T-cell (primary cell): ENCODE results near the gene HLA-A. TPM values are rescaled to one million over a fixed set of nuclear protein-coding genes. Genes with fewer than 3 reads are reported as not detected.

Experiments
- ATAC-seq, 4 experiments: fragments of 200-7000 bp in 3 of 4; fragments of 150-1000 bp in 1 of 4; cut with Tn5 transposase; replicated peaks in 1 of 4; 1 replicate in 3 of 4; 2 replicates in 1 of 4; pipeline ENCODE4 v1.10.0; 2021; ENCODE audit warnings: moderate library complexity in 3 of 4, mild to moderate bottlenecking in 2 of 4, moderate number of reproducible peaks in 1 of 4
- CTCF ChIA-PET, 2 donors: fragments of 300-600 bp; sonication (Branson Sonifier 250); formaldehyde crosslinking; loops; one replicate each; lab custom pipeline; 2022; ENCODE audit warnings: antibody characterized with exemption in 2 of 2; lab: Charles Lee
- POLR2A ChIA-PET, 2 donors: fragments of 300-600 bp; sonication (Branson Sonifier 250); formaldehyde crosslinking; loops; one replicate each; lab custom pipeline; 2022; ENCODE audit warnings: antibody characterized with exemption in 2 of 2; lab: Charles Lee
- DNase-seq, 35 experiments: peaks; one replicate each; pipeline versions ENCODE4 v3.0.0 to v3.0.0-alpha.2; 2013 to 2023
- H3K27ac ChIP-seq: one replicate; pipeline ENCODE4 v1.5.1; 2013; ENCODE audit warnings: low read length
- H3K27me3 ChIP-seq, 2 experiments: replicated peaks in 1 of 2; 1 replicate in 1 of 2; 2 replicates in 1 of 2; pipeline versions ENCODE4 v1.6.1 to v1.7.0; 2013; ENCODE audit warnings: low read length in 1 of 2, mixed read lengths in 1 of 2; ENCODE audit not compliant: control insufficient read depth in 2 of 2, insufficient read depth in 2 of 2; ENCODE audit errors: extremely low read depth in 1 of 2
- H3K36me3 ChIP-seq, 2 donors: 1 replicate in 1 of 2; 2 replicates in 1 of 2; pipeline versions ENCODE4 v1.6.1 to v1.7.0; 2013; ENCODE audit warnings: low read length in 1 of 2; ENCODE audit not compliant: control insufficient read depth in 2 of 2, insufficient read depth in 1 of 2; ENCODE audit errors: extremely low read depth in 1 of 2
- H3K4me1 ChIP-seq, 2 experiments: 1 replicate in 1 of 2; 2 replicates in 1 of 2; pipeline versions ENCODE4 v1.6.1 to v1.7.0; 2013; ENCODE audit warnings: low read length in 2 of 2, mixed read lengths in 1 of 2; ENCODE audit not compliant: insufficient read depth in 2 of 2, control insufficient read depth in 1 of 2; ENCODE audit errors: extremely low read depth in 1 of 2
- H3K4me3 ChIP-seq, 2 donors: 1 replicate in 1 of 2; 2 replicates in 1 of 2; pipeline versions ENCODE4 v1.5.1 to v1.7.0; 2013; ENCODE audit warnings: mild to moderate bottlenecking in 2 of 2, low read length in 1 of 2, moderate library complexity in 1 of 2; ENCODE audit not compliant: control insufficient read depth in 1 of 2; ENCODE audit errors: extremely low read depth in 1 of 2
- H3K9me3 ChIP-seq: 2 replicates; pipeline ENCODE4 v1.7.0; 2013
- H3K27ac Mint-ChIP-seq, 2 donors: one replicate each; pipeline ENCODE4 v1.8.0; 2020 to 2021; ENCODE audit warnings: mild to moderate bottlenecking in 2 of 2, mixed read lengths in 2 of 2
- H3K27me3 Mint-ChIP-seq, 2 donors: one replicate each; pipeline ENCODE4 v1.8.0; 2021 to 2022; ENCODE audit warnings: mixed read lengths in 2 of 2
- H3K36me3 Mint-ChIP-seq: one replicate; pipeline ENCODE4 v1.8.0; 2021; ENCODE audit warnings: mixed read lengths
- H3K4me1 Mint-ChIP-seq, 3 donors: one replicate each; pipeline ENCODE4 v1.8.0; 2020 to 2022; ENCODE audit warnings: mixed read lengths in 3 of 3, mild to moderate bottlenecking in 1 of 3
- H3K4me3 Mint-ChIP-seq, 3 donors: one replicate each; pipeline ENCODE4 v1.8.0; 2020 to 2022; ENCODE audit warnings: mild to moderate bottlenecking in 3 of 3, mixed read lengths in 3 of 3, moderate library complexity in 3 of 3
- H3K9me3 Mint-ChIP-seq, 3 donors: one replicate each; pipeline ENCODE4 v1.8.0; 2020 to 2022; ENCODE audit warnings: mixed read lengths in 3 of 3
- WGBS: methylation state at CpG from one replicate; pipeline ENCODE4 v1.1.5; 2013; ENCODE audit warnings: missing lambda C conversion rate; ENCODE audit not compliant: insufficient coverage; 5-methylcytosine and 5-hydroxymethylcytosine counted together
- total RNA-seq, 35 experiments: library from RNA in 6 of 35; stranded (reverse) in 6 of 35; fragments of 120-200 nt in 1 of 35; gene quantifications; one replicate each; pipeline versions ENCODE4 v1.2.1 to v1.2.4 and lab custom pipeline; 2013 to 2026

HLA-A gene
- total RNA-seq, 5 donors from 2014 or later (not counting 1 experiment from before 2014, with no cell fraction given), result 1,578 to 2,596 (median 2,172) TPM

- H3K9me3 Mint-ChIP-seq, result no peaks in the 10 kb centered on the region
- no peak overlapping the region for H3K4me3 Mint-ChIP-seq
- Histone ChIP-seq H3K9me3 (no peaks in the 10 kb centered on the region), H3K4me3 (no peak overlapping the region), H3K36me3 (no peaks in the 10 kb centered on the region), H3K27me3 (peaks cover 0 to 21% of the 10 kb centered on the region in 2 experiments), H3K27ac (no peak overlapping the region), H3K4me1 (no peaks in the 10 kb centered on the region)
- CTCF ChIA-PET, result no interaction called here
- no peak overlapping the region for H3K27ac Mint-ChIP-seq
- DNase-seq (no peak), ATAC-seq (no peak)
- POLR2A ChIA-PET, result no interaction called here
- peaks cover 2 to 27% of the 10 kb centered on the region in 2 donors for H3K27me3 Mint-ChIP-seq
- H3K4me1 Mint-ChIP-seq, result no peaks in the 10 kb centered on the region
- H3K36me3 Mint-ChIP-seq, result no peaks in the 10 kb centered on the region
- no CpG with 5 or more reads among the region's 6 CpGs for WGBS
Measured at GRCh38 chr6:29908710-29909109, 33.6 kb upstream of the HLA-A start.

GRCh38 chr6:29909985-29910384 lies 32.3 kb upstream of the HLA-A start:
- Mint-ChIP-seq H3K27ac (no peak overlapping the region), H3K9me3 (no peaks in the 10 kb centered on the region), H3K4me1 (no peaks in the 10 kb centered on the region), H3K36me3 (no peaks in the 10 kb centered on the region), H3K27me3 (peaks cover 2 to 27% of the 10 kb centered on the region in 2 donors), H3K4me3 (no peak overlapping the region)
- no peak overlapping the region for H3K27ac ChIP-seq
- no peaks in the 10 kb centered on the region for H3K9me3 ChIP-seq
- peaks cover 0 to 25% of the 10 kb centered on the region in 2 experiments for H3K27me3 ChIP-seq
- CTCF ChIA-PET, result no interaction called here
- POLR2A ChIA-PET, result no interaction called here
- no peak overlapping the region for H3K4me3 ChIP-seq
- no CpG with 5 or more reads among the region's 1 CpG for WGBS
- no peaks in the 10 kb centered on the region for H3K36me3 ChIP-seq
- DNase-seq (no peak), ATAC-seq (no peak)
- H3K4me1 ChIP-seq, result no peaks in the 10 kb centered on the region

GRCh38 chr6:29912840-29913239 lies 29.5 kb upstream of the HLA-A start:
- H3K36me3 ChIP-seq, result no peaks in the 10 kb centered on the region
- POLR2A ChIA-PET, result no interaction called here
- H3K9me3 ChIP-seq, result no peaks in the 10 kb centered on the region
- H3K27ac Mint-ChIP-seq, result no peak overlapping the region
- CTCF ChIA-PET, result no interaction called here
- DNase-seq (no peak), ATAC-seq (no peak)
- no peaks in the 10 kb centered on the region for H3K4me1 ChIP-seq
- no peaks in the 10 kb centered on the region for H3K9me3 Mint-ChIP-seq
- peaks cover 2 to 22% of the 10 kb centered on the region in 2 donors for H3K27me3 Mint-ChIP-seq
- H3K27me3 ChIP-seq, result peaks cover 0 to 25% of the 10 kb centered on the region in 2 experiments
- no peak overlapping the region for H3K27ac ChIP-seq
- H3K4me3 ChIP-seq, result no peak overlapping the region
- H3K4me1 Mint-ChIP-seq, result no peaks in the 10 kb centered on the region
- H3K36me3 Mint-ChIP-seq, result no peaks in the 10 kb centered on the region
- 100% methylated on average over 1 of the region's 2 CpGs for WGBS
- H3K4me3 Mint-ChIP-seq, result no peak overlapping the region

- Histone ChIP-seq H3K4me1 (no peaks in the 10 kb centered on the region), H3K27me3 (peaks cover 0 to 16% of the 10 kb centered on the region in 2 experiments), H3K27ac (no peak overlapping the region), H3K36me3 (no peaks in the 10 kb centered on the region), H3K9me3 (no peaks in the 10 kb centered on the region), H3K4me3 (no peak overlapping the region)
- Mint-ChIP-seq H3K27me3 (peaks cover 2 to 15% of the 10 kb centered on the region in 2 donors), H3K4me3 (no peak overlapping the region), H3K9me3 (no peaks in the 10 kb centered on the region), H3K36me3 (peaks cover 2% of the 10 kb centered on the region), H3K4me1 (no peaks in the 10 kb centered on the region), H3K27ac (no peak overlapping the region)
- DNase-seq (no peak), ATAC-seq (no peak)
- 60% methylated on average over 1 of the region's 1 CpG for WGBS
- POLR2A ChIA-PET, result no interaction called here
- CTCF ChIA-PET, result no interaction called here
Measured at GRCh38 chr6:29916741-29917140, 25.6 kb upstream of the HLA-A start.

GRCh38 chr6:29917857-29918256 lies 24.5 kb upstream of the HLA-A start:
- H3K9me3 Mint-ChIP-seq, result no peaks in the 10 kb centered on the region
- no peak overlapping the region for H3K27ac ChIP-seq
- peaks cover 0 to 7% of the 10 kb centered on the region in 2 donors for H3K27me3 Mint-ChIP-seq
- H3K36me3 ChIP-seq, result no peaks in the 10 kb centered on the region
- H3K4me3 Mint-ChIP-seq, result no peak overlapping the region
- H3K4me1 ChIP-seq, result no peaks in the 10 kb centered on the region
- H3K4me3 ChIP-seq, result no peak overlapping the region
- peaks cover 2% of the 10 kb centered on the region for H3K36me3 Mint-ChIP-seq
- ChIA-PET POLR2A (no interaction called here), CTCF (no interaction called here)
- 75% methylated on average over 2 of the region's 2 CpGs for WGBS
- H3K27ac Mint-ChIP-seq, result no peak overlapping the region
- ATAC-seq, result peak in 1 of 4 experiments; percentile 29
- H3K9me3 ChIP-seq, result no peaks in the 10 kb centered on the region
- peaks cover 0 to 12% of the 10 kb centered on the region in 2 experiments for H3K27me3 ChIP-seq
- H3K4me1 Mint-ChIP-seq, result no peaks in the 10 kb centered on the region
- peak in 1 of 35 experiments; percentile 17 for DNase-seq

- ChIA-PET POLR2A (no interaction called here), CTCF (no interaction called here)
- peaks cover 0 to 3% of the 10 kb centered on the region in 2 donors for H3K27me3 Mint-ChIP-seq
- H3K36me3 Mint-ChIP-seq, result peaks cover 2% of the 10 kb centered on the region
- Histone ChIP-seq H3K27ac (no peak overlapping the region), H3K9me3 (no peaks in the 10 kb centered on the region), H3K36me3 (no peaks in the 10 kb centered on the region), H3K27me3 (no peaks in the 10 kb centered on the region), H3K4me3 (no peak overlapping the region), H3K4me1 (peaks cover 0 to 2% of the 10 kb centered on the region in 2 experiments)
- WGBS, result 60% methylated on average over 1 of the region's 1 CpG
- no peak overlapping the region for H3K4me3 Mint-ChIP-seq
- DNase-seq, result no peak
- no peaks in the 10 kb centered on the region for H3K9me3 Mint-ChIP-seq
- H3K4me1 Mint-ChIP-seq, result peaks cover 2 to 10% (median 4%) of the 10 kb centered on the region in 3 donors
- ATAC-seq, result no peak
- no peak overlapping the region for H3K27ac Mint-ChIP-seq
Measured at GRCh38 chr6:29919506-29920445, 22.6 kb upstream of the HLA-A start.
